ENCODE measurements around the gene EPRS1. TPM values are rescaled to one million over a fixed set of nuclear protein-coding genes. Genes with fewer than 3 reads are reported as not detected.

EPRS1 gene
- total RNA-seq: 10 to 100 TPM; 25.2 to 90.0 (median 62.9) TPM

DNA sequence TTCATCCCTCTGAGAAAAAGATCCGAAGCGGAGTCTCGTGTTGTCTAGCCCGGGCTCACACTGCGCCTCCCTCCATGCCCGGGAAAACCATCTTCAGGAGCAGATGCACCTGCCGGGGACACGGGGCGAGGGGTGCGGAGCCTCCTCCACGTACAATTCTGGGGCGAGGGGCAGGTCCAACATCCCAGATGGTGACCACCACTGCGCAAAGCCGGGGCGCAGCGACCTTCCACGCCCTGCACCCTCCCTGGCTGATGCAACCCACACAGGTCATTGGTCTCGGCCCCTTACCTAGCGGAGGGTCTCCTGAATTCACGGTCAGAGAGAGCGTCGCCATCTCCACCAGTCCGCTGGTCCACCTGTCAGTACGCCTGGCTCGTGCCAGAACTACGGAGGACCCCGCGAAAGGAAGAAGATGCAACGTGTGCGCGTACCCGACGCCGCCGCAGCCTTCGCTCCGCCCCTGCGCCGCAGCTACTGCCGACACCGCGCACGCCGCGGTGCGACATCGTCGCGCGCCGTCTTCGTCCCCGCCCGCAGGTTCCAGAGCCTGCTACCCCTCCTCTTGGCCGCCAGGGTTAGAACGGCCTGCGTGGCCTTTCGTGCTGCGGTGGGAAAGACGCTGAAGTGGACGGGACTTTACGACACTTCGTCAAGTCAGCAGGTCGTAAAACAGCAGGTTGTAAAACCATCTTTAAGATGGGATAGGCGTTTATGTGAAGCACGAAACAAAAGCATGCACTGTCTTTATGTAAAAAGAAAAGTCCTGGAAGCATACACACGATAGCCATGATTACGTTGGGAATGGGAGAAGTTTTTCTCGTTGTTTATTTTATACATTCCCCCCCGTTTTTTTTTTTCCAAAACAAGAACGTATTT is at the start of gene EPRS1:
EPRS1 (minus strand) TSS at position 454 of the 879 bp plus-strand sequence; CDS start at position 337, 117 bp downstream.
- H3K4me3 ChIP-seq: peak within 1 kb of the TSS; percentile 63 to 94 (median 81)
- no peaks in the 10 kb centered on the region for H3K27me3 ChIP-seq
- peak; percentile 91 to 97 (median 95) for DNase-seq
- TF ChIP-seq, protein P1, sequence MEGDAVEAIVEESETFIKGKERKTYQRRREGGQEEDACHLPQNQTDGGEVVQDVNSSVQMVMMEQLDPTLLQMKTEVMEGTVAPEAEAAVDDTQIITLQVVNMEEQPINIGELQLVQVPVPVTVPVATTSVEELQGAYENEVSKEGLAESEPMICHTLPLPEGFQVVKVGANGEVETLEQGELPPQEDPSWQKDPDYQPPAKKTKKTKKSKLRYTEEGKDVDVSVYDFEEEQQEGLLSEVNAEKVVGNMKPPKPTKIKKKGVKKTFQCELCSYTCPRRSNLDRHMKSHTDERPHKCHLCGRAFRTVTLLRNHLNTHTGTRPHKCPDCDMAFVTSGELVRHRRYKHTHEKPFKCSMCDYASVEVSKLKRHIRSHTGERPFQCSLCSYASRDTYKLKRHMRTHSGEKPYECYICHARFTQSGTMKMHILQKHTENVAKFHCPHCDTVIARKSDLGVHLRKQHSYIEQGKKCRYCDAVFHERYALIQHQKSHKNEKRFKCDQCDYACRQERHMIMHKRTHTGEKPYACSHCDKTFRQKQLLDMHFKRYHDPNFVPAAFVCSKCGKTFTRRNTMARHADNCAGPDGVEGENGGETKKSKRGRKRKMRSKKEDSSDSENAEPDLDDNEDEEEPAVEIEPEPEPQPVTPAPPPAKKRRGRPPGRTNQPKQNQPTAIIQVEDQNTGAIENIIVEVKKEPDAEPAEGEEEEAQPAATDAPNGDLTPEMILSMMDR (IDR thresholded peaks at IDR 0.05): peak; percentile 73 to 96 (median 90)
- peak; percentile 54 to 77 for TF ChIP-seq POLR2A (IDR thresholded peaks at IDR 0.05)
- H3K36me3 ChIP-seq: no peaks in the 10 kb centered on the region
- peak within 1 kb of the TSS; percentile 78 to 90 (median 88) for H3K27ac ChIP-seq
- peaks cover 0 to 21% (median 1%) of the 10 kb centered on the region in 4 donors for H3K4me1 ChIP-seq
- no peaks in the 10 kb centered on the region for H3K9me3 ChIP-seq

DNA sequence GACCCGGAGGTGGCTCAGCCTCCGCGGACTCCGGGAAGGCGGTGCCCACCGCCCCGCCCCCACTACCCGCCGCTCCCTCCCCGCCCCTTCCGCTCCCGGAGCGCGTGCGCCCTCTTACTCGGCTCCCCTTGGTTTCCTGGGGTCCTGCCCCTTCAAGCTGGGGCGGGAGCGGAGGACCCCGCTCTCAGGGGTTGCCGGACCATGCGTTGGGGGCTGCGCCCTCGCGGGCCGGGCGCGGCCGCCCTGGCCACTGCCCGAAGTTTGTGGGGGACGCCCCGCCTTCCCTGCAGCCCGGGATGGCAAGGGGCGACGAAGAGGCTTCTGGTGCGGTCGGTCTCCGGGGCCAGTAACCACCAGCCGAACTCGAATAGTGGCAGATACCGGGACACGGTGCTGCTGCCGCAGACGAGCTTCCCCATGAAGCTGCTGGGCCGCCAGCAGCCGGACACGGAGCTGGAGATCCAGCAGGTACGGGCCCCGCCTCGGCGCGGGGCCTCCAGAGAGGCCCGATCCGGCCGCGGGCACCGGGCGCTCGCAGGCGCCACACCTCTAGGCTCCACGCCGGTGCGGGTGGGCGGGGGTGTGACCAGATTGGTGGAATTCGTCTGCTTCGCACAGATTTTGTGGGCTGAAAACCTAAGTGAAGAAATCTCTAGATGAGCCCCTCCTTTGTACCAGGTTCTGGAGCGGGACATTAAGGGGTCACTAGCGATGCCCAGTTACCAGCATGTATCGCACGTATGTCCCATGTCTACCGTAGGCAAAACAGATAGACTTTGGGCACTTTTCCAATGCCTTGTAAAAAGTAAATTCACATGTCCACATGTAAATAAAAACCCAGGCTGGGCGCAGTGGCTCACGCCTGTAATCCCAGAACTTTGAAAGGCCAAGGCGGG is 48.0 kb upstream of the EPRS1 start, which contains the start of gene IARS2:
IARS2 (plus strand) TSS at position 117 of the 896 bp plus-strand sequence; CDS start at position 202, 85 bp downstream.
- peak within 1 kb of the TSS; percentile 70 to 92 (median 85) for H3K4me3 ChIP-seq
- H3K36me3 ChIP-seq: peaks cover 0 to 28% (median 0%) of the 10 kb centered on the region in 3 donors
- peak; percentile 41 to 43 for TF ChIP-seq POLR2A (IDR thresholded peaks at IDR 0.05)
- TF ChIP-seq, protein P1 (IDR thresholded peaks at IDR 0.05): no peak
- no peaks in the 10 kb centered on the region for H3K9me3 ChIP-seq
- peak; percentile 84 to 94 (median 93) for DNase-seq
- peaks cover 0 to 17% (median 0%) of the 10 kb centered on the region in 4 donors for H3K4me1 ChIP-seq
- H3K27ac ChIP-seq: peak within 1 kb of the TSS; percentile 72 to 85 (median 79)
- H3K27me3 ChIP-seq: no peaks in the 10 kb centered on the region

DNA sequence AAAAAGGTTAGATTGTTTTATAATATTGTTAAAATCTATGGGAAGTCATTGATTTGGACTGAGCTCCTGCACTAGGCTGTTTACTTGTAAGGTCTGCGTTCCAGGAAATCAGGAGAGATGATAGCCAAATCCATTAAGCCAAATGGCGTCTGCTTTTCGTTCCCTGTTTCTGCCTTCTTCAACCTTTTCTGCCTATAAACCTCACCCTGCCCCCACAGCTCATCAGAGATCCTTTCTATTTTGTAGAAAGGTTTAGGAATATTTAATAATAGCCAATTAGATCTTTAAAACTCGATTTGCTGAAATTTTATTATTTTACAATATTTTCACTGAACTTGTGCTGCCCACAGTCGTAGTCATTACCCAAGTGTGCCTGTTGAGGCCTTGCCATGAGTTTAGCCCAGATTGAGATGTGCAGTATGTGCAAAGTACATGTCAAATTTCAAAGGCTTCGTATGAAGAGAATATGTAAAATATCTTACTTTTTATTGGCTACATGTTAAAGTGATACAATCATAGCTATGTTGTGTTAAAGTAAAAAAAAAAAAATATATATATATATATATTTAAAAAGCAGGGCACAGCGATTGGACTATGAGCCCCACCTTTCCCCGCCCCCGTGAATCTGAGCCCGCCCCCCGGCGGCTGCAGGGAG is 47.2 kb upstream of the EPRS1 start:
- Histone ChIP-seq H3K9me3 (no peaks in the 10 kb centered on the region), H3K27ac (peak overlapping the region in 3 of 4 donors; percentile 72 to 85 (median 79)), H3K4me3 (peak overlapping the region; percentile 70 to 92 (median 85)), H3K27me3 (no peaks in the 10 kb centered on the region), H3K4me1 (peaks cover 0 to 17% (median 0%) of the 10 kb centered on the region in 4 donors), H3K36me3 (peaks cover 0 to 23% (median 0%) of the 10 kb centered on the region in 3 donors)
- TF ChIP-seq, protein P1 (IDR thresholded peaks at IDR 0.05): no peak
- no peak for TF ChIP-seq POLR2A (IDR thresholded peaks at IDR 0.05)
- no peak for DNase-seq

DNA sequence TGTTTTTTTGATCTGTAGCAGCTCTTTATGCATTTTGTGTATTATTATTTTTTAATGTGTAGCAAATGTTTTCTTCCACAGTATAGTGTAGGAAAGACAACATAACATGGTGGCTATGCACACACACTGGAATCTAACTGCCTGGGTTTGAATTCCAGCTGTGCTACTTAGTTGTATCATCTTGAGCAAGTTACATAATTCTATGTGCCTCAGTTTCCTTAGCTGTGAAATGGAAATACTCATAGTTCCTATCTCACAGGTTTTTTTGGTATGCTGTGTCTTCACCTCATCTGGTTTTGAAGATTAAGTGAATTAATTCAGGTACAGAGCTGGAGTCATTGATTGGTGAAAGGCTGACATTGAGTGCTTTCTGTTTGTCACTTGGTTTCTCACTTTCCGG is 46.4 kb upstream of the EPRS1 start:
- no peaks in the 10 kb centered on the region for H3K27me3 ChIP-seq
- no peaks in the 10 kb centered on the region for H3K9me3 ChIP-seq
- TF ChIP-seq POLR2A (IDR thresholded peaks at IDR 0.05): no peak
- TF ChIP-seq, protein P1 (IDR thresholded peaks at IDR 0.05): no peak
- no peak overlapping the region for H3K4me3 ChIP-seq
- peaks cover 0 to 20% (median 0%) of the 10 kb centered on the region in 4 donors for H3K4me1 ChIP-seq
- DNase-seq: no peak
- no peak overlapping the region for H3K27ac ChIP-seq
- peaks cover 0 to 15% (median 0%) of the 10 kb centered on the region in 3 donors for H3K36me3 ChIP-seq

Data from Peyer's patch (tissue), 4 donors.